GM18873 (cell line): Measurements from ENCODE around the gene WNT2B.
"Not testable (repeated sequence)": the region's sequence is repeated elsewhere in the genome, so short reads cannot be mapped to it uniquely, and the experiment has no call there.

Experiments
- ATAC-seq: cut with Tn5 transposase; IDR thresholded peaks from one replicate; pipeline ENCODE4 v1.9.1; 2021; ENCODE audit warnings: mild to moderate bottlenecking, moderate library complexity, moderate number of reproducible peaks; ENCODE audit not compliant: unreplicated experiment, low FRiP score

WNT2B gene

GRCh38 chr1:112508278-112509004 is at the start of gene WNT2B:
TSS of gene WNT2B (plus strand) at chr1:112508965. CDS start at chr1:112509263, 298 bp downstream.
- ATAC-seq: no peak

- no peak for ATAC-seq
Observed at GRCh38 chr1:112460615-112461014, 48.1 kb upstream of the WNT2B start.

- ATAC-seq: no peak
Observed at GRCh38 chr1:112461200-112461871, 47.4 kb upstream of the WNT2B start.

GRCh38 chr1:112462953-112463279 is 45.8 kb upstream of the WNT2B start:
- ATAC-seq: no peak

- no peak for ATAC-seq
Observed at GRCh38 chr1:112464501-112464900, 44.3 kb upstream of the WNT2B start.

GRCh38 chr1:112465122-112465521 is 43.6 kb upstream of the WNT2B start:
- no peak for ATAC-seq

- peak; percentile 80 for ATAC-seq
Observed at GRCh38 chr1:112466078-112466660, 42.6 kb upstream of the WNT2B start.

- ATAC-seq: not testable (repeated sequence)
Observed at GRCh38 chr1:112470324-112470723, 38.4 kb upstream of the WNT2B start.

GRCh38 chr1:112470966-112471365 is 37.8 kb upstream of the WNT2B start:
- no peak for ATAC-seq

- ATAC-seq: no peak
Observed at GRCh38 chr1:112472142-112472541, 36.6 kb upstream of the WNT2B start.

- ATAC-seq: no peak
Observed at GRCh38 chr1:112477550-112477949, 31.2 kb upstream of the WNT2B start.

- ATAC-seq: no peak
Observed at GRCh38 chr1:112478314-112478713, 30.5 kb upstream of the WNT2B start.

GRCh38 chr1:112486063-112486462 is 22.7 kb upstream of the WNT2B start:
- ATAC-seq: not testable (repeated sequence)

GRCh38 chr1:112487686-112488085 is 21.1 kb upstream of the WNT2B start:
- ATAC-seq: not testable (repeated sequence)

GRCh38 chr1:112488141-112488540 is 20.6 kb upstream of the WNT2B start:
- ATAC-seq: no peak

GRCh38 chr1:112492076-112492475 is 16.7 kb upstream of the WNT2B start:
- ATAC-seq: no peak

- ATAC-seq: no peak
Observed at GRCh38 chr1:112493351-112493750, 15.4 kb upstream of the WNT2B start.

- ATAC-seq: no peak
Observed at GRCh38 chr1:112496290-112496689, 12.5 kb upstream of the WNT2B start.

- no peak for ATAC-seq
Observed at GRCh38 chr1:112501810-112502641, 6.7 kb upstream of the WNT2B start.

GRCh38 chr1:112502826-112503225 is 5.9 kb upstream of the WNT2B start:
- no peak for ATAC-seq
